Measurements from ENCODE around the gene ALDH18A1. TPM values are rescaled to one million over a fixed set of nuclear protein-coding genes. Genes with fewer than 3 reads are reported as not detected.

The ALDH18A1 gene
- total RNA-seq, 1 experiment from 2014 or later, result 43.7 TPM

DNA sequence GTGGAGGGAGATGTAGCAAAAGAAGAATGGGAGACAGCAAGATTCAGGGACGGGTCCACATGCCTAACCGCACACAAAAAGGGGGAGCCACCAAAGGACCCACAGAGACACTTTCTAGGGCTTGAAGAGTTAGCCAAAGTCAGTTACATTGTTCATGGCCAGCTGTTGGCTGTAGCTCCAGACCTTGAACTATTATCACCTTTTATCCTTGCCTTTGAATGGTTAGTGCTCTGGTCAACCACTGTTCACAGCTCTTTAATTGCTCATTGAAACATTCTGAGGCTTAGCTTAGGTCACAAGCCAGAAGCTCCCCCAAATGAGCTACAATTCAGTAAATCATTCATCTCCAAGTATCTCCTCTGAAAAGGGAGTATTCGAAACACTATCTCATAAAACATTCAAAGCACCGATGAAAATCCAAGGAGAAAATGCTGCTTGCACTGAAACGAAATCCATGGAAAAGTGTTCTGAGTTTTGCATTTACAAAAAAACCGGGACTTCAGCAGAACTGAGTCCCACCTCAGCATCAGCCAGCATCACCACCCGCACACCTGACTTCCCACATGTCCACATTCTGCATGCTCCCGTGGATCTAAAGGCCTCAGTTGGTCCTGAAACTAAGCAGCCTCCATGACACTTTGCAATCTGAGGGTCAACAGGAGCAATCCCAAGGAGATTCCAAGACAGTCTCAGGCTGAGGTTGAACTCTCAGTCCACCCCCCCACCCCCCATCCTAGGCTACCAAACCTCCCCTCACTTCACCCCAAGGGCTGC lies 99.3 kb downstream of the ALDH18A1 start:
- H2AFZ ChIP-seq (ENCODE audit: low read length), result no peak overlapping the region
- no peaks in the 10 kb centered on the region for H4K20me1 ChIP-seq (ENCODE audit: insufficient read depth, low read depth, low read length)
- H3K9ac ChIP-seq (ENCODE audit: low read length), result no peak overlapping the region
- DNase-seq, result no peak
- no peak overlapping the region for H3K4me3 ChIP-seq (ENCODE audit: low read length)
- H3K36me3 ChIP-seq (ENCODE audit: insufficient read depth, low read length), result no peaks in the 10 kb centered on the region
- no peaks in the 10 kb centered on the region for H3K9me3 ChIP-seq (ENCODE audit: low read length)
- H3K9me2 ChIP-seq (replicated peaks; ENCODE audit: insufficient read depth, low read length), result no peaks in the 10 kb centered on the region
- H3K4me2 ChIP-seq (ENCODE audit: low read depth, low read length, poor library complexity, severe bottlenecking), result no peak overlapping the region
- no peak overlapping the region for H3K27ac ChIP-seq (ENCODE audit: low read length)
- no peaks in the 10 kb centered on the region for H3K27me3 ChIP-seq (ENCODE audit: low read length)
- no peaks in the 10 kb centered on the region for H3K4me1 ChIP-seq (ENCODE audit: low read length)
- H3K79me2 ChIP-seq (ENCODE audit: low read length), result no peaks in the 10 kb centered on the region

Other genes starting within 250 kb of the ALDH18A1 start
- gene SORBS1, start 95.3 kb downstream of the ALDH18A1 start, total RNA-seq (2014; rRNA removed; shearing (Covaris generic); ENCODE audit: low replicate concordance), result 0.15 and 0.61 TPM in 2 replicates
- 7.5 and 14.2 TPM in 2 replicates for gene TCTN3, start 37.2 kb upstream of the ALDH18A1 start, total RNA-seq (2014; rRNA removed; shearing (Covaris generic); ENCODE audit: low replicate concordance)
- 0.11 and 0.32 TPM in 2 replicates for gene ENTPD1, start 99.5 kb upstream of the ALDH18A1 start, total RNA-seq (2014; rRNA removed; shearing (Covaris generic); ENCODE audit: low replicate concordance)